ENCODE data around the gene LARP4.

DNA sequence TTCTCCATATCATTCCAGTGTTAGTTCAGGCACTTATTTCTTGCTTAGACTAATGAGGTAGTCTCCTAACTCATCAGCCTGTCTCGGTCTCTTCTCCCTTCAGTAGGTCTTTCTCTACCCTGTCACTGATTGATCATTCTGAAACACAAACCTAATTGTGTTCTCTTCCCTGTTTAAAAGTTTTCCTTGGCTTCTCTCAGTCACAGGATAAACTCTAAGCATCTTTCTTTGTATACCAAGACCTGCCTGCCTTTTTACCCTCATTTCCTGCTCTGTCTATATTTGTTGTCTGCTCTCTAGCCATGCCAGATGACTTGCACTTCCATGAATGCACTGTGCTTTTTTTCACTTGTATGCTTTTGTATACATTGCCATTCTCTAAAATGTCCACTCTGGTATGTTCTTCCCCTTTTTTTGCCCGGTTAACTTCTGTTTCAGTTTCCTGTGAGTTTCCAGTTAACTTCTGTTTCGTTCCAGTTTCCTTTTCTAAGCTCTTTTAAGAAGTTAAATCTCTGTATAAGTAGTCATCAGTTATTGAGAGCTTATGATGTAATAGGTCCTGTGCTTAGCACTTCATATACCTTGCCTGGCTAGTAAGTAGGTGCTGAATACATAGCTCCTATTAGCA, 116.8 kb downstream of the LARP4 start:
- TF ChIP-seq GATA2 (IDR thresholded peaks at IDR 0.05; ENCODE audit: insufficient read depth, insufficient read length, low read depth, low read length): no peak
- no peak for TF ChIP-seq POLR2AphosphoS5 (IDR thresholded peaks at IDR 0.05; ENCODE audit: insufficient read depth, low read depth, low read length)
